Pancreas (tissue), 10 donors: ENCODE results near the gene C11orf98. TPM values are rescaled to one million over a fixed set of nuclear protein-coding genes. Genes with fewer than 3 reads are reported as not detected.

Experiments used
- ATAC-seq, 4 donors: fragments of 200-7000 bp; cut with Tn5 transposase; one replicate each; pipeline versions ENCODE4 v1.8.0 to v1.9.1; 2020; ENCODE audit warnings: mild to moderate bottlenecking in 4 of 4, moderate library complexity in 4 of 4
- DNase-seq, 6 donors: peaks; one replicate each; pipeline ENCODE4 v3.0.0-alpha.2; 2020
- FAIRE-seq: peaks from 2 replicates; lab custom pipeline; 2012; peaks lifted over from hg19 to GRCh38; lab: Jason Lieb, UNC
- H3K27ac ChIP-seq, 4 donors: fragments of 200-600 bp; sonication (generic); 1 replicate in 3 of 4; 2 replicates in 1 of 4; pipeline versions ENCODE4 v1.5.0 to v1.8.0; 2020
- H3K27me3 ChIP-seq, 4 donors: fragments of 200-600 bp; one replicate each; pipeline ENCODE4 v1.8.0; 2021
- H3K36me3 ChIP-seq, 3 donors: fragments of 200-600 bp; sonication (generic) in 1 of 3; one replicate each; pipeline versions ENCODE4 v1.5.0 to v1.8.0; 2020 to 2021
- H3K4me1 ChIP-seq, 3 donors: fragments of 200-600 bp; one replicate each; pipeline ENCODE4 v1.8.0; 2021
- H3K4me3 ChIP-seq, 4 donors: fragments of 200-600 bp; sonication (generic) in 2 of 4; one replicate each; pipeline versions ENCODE4 v1.5.0 to v1.8.0; 2020 to 2021
- H3K9me3 ChIP-seq, 4 donors: fragments of 200-600 bp; one replicate each; pipeline ENCODE4 v1.8.0; 2021
- WGBS, 2 donors: extraction: QIAGEN DNeasy Blood & Tissue Kit; methylation state at CpG; one replicate each; pipeline ENCODE4 v1.1.7; 2013; 5-methylcytosine and 5-hydroxymethylcytosine counted together
- intact Hi-C, 3 donors: fragments of 100-400 bp; cut with DNase I; formaldehyde crosslinking; loops; one replicate each; pipeline versions ENCODE4 v1.11.1 to v1.14.2; 2022
- polyA plus RNA-seq, 2 donors: library from polyadenylated mRNA; stranded (reverse); fragments of 200-250 nt; gene quantifications; one replicate each; pipeline ENCODE4 v1.2.3, GENCODE V29; 2013
- total RNA-seq, 6 donors: library from RNA; stranded (reverse); fragmentation: NEBNext Ultra II Directional in 4 of 6; extraction: Animal tissue kit (Norgen Biotek cat#: 25700) in 4 of 6; gene quantifications; one replicate each; pipeline versions ENCODE4 v1.2.1 to v1.2.4, GENCODE V29; 2021 to 2023
- TF ChIP-seq, protein P1 (sequence below), 4 donors: fragments of 200-600 bp; sonication (generic) in 3 of 4; IDR thresholded peaks; one replicate each; pipeline versions ENCODE4 v1.5.0 to v1.8.0; 2021; ENCODE audit warnings: antibody characterized with exemption in 4 of 4
- donor health status: healthy with polysubstance abuse.
- donor health status: DM: no; HTN: no; CAD: no; lungs with moderate emphysema.
- donor health status: DM: no; HTN: no; CAD: no.
- donor health status: control.
- donor health status: control.
- donor health status: Bipolar disorder and iron deficiency.
- donor health status: DM: yes; HTN: yes; CAD: no.
- donor health status: DM: no; HTN: no; CAD: no.
- donor health status: DM: no; HTN: no; CAD: no.
- donor health status: DM: yes; HTN: yes; CAD: no.

Gene C11orf98
- total RNA-seq = 10 to 100 TPM; 13.2 to 21.3 (median 16.9) TPM
- 10 to 100 TPM; 56.3 to 70.8 TPM for polyA plus RNA-seq

DNA sequence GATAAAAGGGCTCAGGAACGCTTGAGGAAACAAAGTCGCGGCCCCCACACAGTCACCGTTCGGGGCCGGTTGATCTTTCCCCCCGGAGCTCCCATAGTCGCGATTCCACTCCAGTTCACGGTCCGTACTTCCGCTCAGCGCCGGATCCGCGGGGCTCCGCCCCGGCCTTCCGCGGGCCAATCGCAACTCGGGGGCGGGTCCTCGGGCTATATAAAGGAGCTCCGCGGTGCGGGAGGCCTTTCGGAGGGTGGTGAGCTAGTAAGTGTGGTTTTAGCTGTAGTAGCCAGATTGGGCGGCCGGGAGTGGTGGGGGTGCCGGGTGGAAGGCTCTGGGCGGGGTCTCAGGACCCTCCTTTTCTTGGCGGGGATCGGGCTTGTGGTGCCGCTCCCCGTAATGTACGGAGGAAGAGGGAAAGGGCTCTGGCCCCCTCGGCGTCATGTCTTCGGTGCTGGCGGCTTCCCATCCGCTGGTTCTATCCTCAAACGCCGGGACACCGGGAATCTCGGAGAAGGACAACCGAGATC, at the start of gene C11orf98, which contains the start of gene CSKMT:
TSS of gene C11orf98 (minus strand) at position 136 of the 524 bp plus-strand sequence. CDS start at position 95, 41 bp downstream.
TSS of gene CSKMT (plus strand) at position 238 of the 524 bp plus-strand sequence. CDS start 568 bp downstream, outside the sequence.
- TF ChIP-seq, protein P1, sequence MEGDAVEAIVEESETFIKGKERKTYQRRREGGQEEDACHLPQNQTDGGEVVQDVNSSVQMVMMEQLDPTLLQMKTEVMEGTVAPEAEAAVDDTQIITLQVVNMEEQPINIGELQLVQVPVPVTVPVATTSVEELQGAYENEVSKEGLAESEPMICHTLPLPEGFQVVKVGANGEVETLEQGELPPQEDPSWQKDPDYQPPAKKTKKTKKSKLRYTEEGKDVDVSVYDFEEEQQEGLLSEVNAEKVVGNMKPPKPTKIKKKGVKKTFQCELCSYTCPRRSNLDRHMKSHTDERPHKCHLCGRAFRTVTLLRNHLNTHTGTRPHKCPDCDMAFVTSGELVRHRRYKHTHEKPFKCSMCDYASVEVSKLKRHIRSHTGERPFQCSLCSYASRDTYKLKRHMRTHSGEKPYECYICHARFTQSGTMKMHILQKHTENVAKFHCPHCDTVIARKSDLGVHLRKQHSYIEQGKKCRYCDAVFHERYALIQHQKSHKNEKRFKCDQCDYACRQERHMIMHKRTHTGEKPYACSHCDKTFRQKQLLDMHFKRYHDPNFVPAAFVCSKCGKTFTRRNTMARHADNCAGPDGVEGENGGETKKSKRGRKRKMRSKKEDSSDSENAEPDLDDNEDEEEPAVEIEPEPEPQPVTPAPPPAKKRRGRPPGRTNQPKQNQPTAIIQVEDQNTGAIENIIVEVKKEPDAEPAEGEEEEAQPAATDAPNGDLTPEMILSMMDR (IDR thresholded peaks at IDR 0.05) = no peak
- peak; percentile 92 to 98 (median 96) for DNase-seq
- peak; percentile 94 to 98 (median 96) for ATAC-seq
- 0 to 1% methylated on average over 42 to 47 of the region's 47 CpGs for WGBS, 2 donors
- H3K36me3 ChIP-seq = no peaks in the 10 kb centered on the region
- no peaks in the 10 kb centered on the region for H3K9me3 ChIP-seq
- intact Hi-C loops = no loop called here
- peak within 1 kb of the TSS; percentile 48 to 79 (median 72) for H3K4me3 ChIP-seq
- no peaks in the 10 kb centered on the region for H3K27me3 ChIP-seq
- H3K27ac ChIP-seq = peak within 1 kb of the TSS; percentile 51 to 84 (median 80)
- FAIRE-seq = no peak
- peaks cover 0 to 32% (median 12%) of the 10 kb centered on the region in 3 donors for H3K4me1 ChIP-seq

DNA sequence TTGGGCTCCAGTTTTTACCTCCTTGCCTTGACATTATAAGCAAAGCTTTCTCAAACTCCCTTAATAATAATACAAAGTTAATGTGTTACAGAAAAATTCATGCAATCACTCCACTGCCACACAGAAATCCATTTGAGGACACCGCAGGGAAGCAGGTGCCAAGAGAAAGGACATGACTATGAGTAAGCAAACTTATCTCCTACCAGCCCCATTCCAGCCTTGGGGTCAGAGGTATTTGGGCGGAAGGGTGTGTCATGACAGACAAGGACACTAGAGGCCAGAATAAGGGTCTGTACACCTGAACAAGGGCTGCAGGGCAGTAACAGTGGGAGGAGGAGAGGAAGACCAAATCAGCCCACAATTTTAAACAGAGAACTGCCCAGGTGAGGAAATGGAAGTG, 48.3 kb upstream of the C11orf98 start:
- peaks cover 0 to 33% (median 27%) of the 10 kb centered on the region in 3 donors for H3K36me3 ChIP-seq
- H3K27ac ChIP-seq = peak overlapping the region; percentile 23 to 96 (median 77)
- peaks cover 35 to 52% (median 43%) of the 10 kb centered on the region in 3 donors for H3K4me1 ChIP-seq
- TF ChIP-seq, protein P1 (IDR thresholded peaks at IDR 0.05) = no peak
- WGBS, 2 donors = 12 to 22% methylated on average over 2 of the region's 2 CpGs
- ATAC-seq = peak; percentile 48 to 64 (median 60)
- no peaks in the 10 kb centered on the region for H3K27me3 ChIP-seq
- no peak overlapping the region for H3K4me3 ChIP-seq
- intact Hi-C loops = no loop called here
- FAIRE-seq = no peak
- H3K9me3 ChIP-seq = no peaks in the 10 kb centered on the region
- DNase-seq = peak in 4 of 6 donors; percentile 61 to 80 (median 72)

DNA sequence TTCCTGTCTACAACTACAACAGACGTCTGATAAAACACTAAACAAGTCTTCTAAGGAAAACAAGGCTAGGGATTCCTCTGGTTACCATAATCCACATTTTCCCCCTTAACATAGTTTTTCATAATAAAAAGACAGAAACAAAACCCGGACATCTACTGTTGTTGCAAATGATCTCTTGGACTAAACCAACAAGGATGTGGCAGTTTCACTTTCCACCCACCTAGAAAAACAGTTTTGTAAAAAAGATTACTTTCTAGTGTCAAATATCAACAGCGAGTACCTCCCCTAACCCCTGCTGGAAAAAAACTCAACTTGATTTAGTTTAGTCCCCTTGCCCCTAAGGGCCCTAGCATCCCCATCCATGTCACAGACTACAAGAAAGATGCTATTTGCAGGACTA, 47.9 kb upstream of the C11orf98 start:
- peaks cover 0 to 28% (median 25%) of the 10 kb centered on the region in 3 donors for H3K36me3 ChIP-seq
- DNase-seq = no peak

DNA sequence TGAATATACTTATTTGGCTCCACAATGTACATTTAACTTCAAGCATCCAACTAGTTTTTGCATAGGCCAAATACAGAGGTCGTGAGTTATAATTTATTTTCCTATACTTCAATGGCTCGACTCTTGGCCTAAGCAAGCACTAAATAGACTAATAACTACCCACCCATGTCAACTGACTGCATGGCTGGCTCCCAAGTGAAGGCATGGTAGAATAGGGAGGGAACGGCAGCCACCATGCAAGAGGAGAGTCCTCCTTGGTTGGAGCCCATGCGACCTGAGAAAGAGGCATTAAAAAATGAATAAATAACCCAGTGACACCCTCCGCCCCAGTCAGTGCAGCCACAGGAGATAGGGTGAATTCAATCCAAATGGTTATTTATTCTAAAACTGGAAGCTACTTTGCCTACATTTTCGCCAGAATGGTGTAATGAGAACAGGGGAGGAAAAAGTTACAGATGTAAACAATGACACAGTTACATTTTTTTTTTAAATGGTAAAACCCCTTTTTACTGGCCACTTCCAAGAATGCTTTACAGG, 47.3 kb upstream of the C11orf98 start:
- Histone ChIP-seq H3K27ac (peak overlapping the region; percentile 23 to 96 (median 77)), H3K9me3 (no peaks in the 10 kb centered on the region), H3K27me3 (no peaks in the 10 kb centered on the region), H3K36me3 (peaks cover 0 to 23% (median 20%) of the 10 kb centered on the region in 3 donors), H3K4me1 (peaks cover 38 to 54% (median 46%) of the 10 kb centered on the region in 3 donors), H3K4me3 (peak overlapping the region in 2 of 4 donors; percentile 5 to 9)
- DNase-seq = peak in 1 of 6 donors; percentile 32
- no peak for FAIRE-seq
- intact Hi-C loops = no loop called here
- 35 to 44% methylated on average over 6 of the region's 6 CpGs for WGBS, 2 donors
- ATAC-seq = peak; percentile 20 to 40 (median 36)
- TF ChIP-seq, protein P1 (IDR thresholded peaks at IDR 0.05) = no peak

More for the DNA sequence above, 47.9 kb upstream of the C11orf98 start:
- WGBS, 2 donors = 14 to 23% methylated on average over 3 of the region's 3 CpGs
- no peak for FAIRE-seq
- TF ChIP-seq, protein P1 (IDR thresholded peaks at IDR 0.05) = no peak
- peaks cover 38 to 54% (median 46%) of the 10 kb centered on the region in 3 donors for H3K4me1 ChIP-seq
- ATAC-seq = no peak
- H3K9me3 ChIP-seq = no peaks in the 10 kb centered on the region
- H3K27ac ChIP-seq = peak overlapping the region; percentile 23 to 96 (median 77)
- peak overlapping the region in 1 of 4 donors; percentile 9 for H3K4me3 ChIP-seq
- H3K27me3 ChIP-seq = no peaks in the 10 kb centered on the region
- intact Hi-C loops = no loop called here
